HG03342 (cell line): ENCODE data around the gene KIF9.

ENCODE experiments used
- ATAC-seq: cut with Tn5 transposase; IDR thresholded peaks from one replicate; pipeline ENCODE4 v1.9.1; 2021; ENCODE audit warnings: mild to moderate bottlenecking, moderate library complexity; ENCODE audit not compliant: unreplicated experiment

Gene KIF9

GRCh38 chr3:47295322-47295721 is 12.7 kb upstream of the KIF9 start:
- no peak for ATAC-seq

- ATAC-seq = no peak
These were observed 11.8 kb upstream of the KIF9 start for GRCh38 chr3:47294392-47294791.

- ATAC-seq = no peak
These were observed 11.2 kb upstream of the KIF9 start for GRCh38 chr3:47293822-47294221.

- ATAC-seq = peak; percentile 61
These were observed 9.3 kb upstream of the KIF9 start for GRCh38 chr3:47291754-47292420.

DNA sequence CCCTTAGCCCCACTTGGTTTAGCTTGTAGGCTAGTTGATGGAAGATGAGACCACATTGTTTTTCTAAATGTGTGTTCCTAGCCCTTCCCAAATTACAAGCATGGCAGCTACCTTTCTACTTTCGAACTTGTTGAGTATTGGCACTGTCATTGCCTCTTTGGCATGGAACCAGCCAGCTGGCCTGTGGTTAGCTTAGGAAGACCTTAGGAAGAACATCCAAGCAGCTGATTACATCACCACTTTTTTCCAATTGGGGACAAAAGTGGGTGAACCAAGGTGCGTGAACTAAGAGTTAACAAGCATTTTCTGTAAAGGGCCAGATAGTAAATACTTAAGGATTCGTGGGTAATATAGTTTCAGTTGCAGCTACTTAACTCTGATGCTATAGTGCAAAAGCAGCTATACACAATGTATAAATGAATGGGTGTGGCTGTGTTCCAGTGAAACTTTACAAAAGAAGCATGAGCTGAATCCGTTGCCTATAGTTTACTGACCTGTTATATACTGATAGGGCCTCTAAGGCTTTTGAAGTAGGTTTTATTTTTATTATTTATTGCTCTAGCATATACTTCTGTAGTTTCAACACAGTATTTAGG is 8.7 kb upstream of the KIF9 start:
- ATAC-seq = no peak

DNA sequence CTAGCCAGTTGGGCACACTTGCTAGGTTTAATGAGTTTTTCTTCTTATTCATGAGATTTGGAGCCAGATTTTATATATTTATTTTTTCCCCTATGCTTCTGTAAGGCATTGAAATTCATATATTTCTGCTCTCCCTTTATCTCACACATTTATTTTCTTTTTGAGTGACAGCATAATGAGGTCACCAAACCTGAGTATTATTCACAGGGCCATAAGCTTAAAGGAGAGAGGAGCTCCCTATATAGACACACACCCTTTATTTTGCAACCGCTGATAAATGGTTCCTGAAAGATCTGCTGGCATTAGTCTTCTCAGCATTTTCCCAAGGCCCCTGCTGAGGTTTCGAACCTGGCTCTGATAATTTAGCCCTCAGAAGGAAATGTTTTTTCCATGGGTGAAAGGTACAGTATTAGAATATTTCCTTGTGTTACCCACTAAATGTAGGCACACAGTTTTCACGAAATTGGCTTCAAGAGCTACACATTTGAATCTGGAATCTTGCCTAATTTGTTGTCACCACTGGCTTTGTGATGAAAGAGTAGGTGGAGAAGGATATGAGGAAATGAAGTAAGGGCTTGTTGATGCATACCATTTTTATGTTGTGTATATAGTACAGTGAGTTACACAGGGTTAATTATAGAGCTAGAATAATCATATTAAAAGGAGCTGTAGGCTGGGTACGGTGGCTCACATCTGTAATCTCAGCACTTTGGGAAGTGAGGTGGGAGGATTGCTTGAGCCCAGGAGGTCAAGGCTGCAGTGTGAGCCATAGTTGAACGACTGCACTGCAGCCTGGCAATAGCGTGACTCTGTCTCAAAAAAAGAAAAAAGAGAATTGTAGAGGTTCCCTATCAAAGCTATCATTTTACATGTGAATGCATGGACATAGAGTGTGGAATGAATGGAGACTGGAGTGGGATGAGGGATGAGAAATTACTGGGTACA is 6.6 kb upstream of the KIF9 start:
- ATAC-seq = no peak

DNA sequence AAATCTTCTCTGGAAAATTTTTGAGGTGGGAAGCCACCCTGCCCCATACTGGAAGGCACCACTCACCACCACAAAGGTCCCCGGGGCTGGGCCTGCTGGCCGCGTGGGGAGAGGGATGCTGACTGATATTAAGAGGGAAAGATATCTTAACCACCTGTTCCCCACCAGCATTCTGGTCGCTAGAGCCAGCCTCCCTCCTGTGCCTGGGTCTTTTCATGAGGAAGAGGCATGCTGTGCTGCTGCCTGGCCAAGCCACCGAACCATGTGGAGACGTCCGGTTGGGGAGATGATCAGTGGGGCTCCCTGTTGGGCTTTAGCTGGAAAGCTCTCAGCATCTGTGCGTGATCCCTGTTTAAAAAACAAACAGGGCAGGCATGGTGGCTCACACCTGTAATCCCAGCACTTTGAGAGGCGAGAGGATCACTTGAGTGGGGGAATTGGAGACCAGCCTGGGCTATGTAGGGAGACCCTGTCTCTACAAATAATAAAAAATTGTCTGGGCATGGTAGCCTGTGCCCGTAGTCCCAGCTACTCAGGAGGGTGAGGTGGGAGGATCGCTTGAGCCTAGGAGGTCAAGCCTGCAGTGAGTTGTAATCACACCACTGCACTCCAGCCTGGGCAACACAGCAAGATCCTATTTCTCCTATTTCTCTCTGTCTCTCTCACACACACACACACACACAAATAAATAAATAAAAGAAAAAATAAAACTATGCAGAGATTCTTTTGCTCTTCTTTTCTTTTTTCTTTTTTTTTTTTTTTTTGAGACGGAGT is 1.2 kb upstream of the KIF9 start:
- no peak for ATAC-seq

GRCh38 chr3:47283193-47283537 is 566 bp upstream of the KIF9 start:
- ATAC-seq = peak; percentile 2

- no peak for ATAC-seq
These were observed 2.1 kb downstream of the KIF9 start for GRCh38 chr3:47280519-47280918.

- ATAC-seq = no peak
These were observed 6.0 kb downstream of the KIF9 start for GRCh38 chr3:47276558-47276957.

- no peak for ATAC-seq
These were observed 7.9 kb downstream of the KIF9 start for GRCh38 chr3:47274652-47275051.

GRCh38 chr3:47273564-47273963 is 9.0 kb downstream of the KIF9 start:
- no peak for ATAC-seq

DNA sequence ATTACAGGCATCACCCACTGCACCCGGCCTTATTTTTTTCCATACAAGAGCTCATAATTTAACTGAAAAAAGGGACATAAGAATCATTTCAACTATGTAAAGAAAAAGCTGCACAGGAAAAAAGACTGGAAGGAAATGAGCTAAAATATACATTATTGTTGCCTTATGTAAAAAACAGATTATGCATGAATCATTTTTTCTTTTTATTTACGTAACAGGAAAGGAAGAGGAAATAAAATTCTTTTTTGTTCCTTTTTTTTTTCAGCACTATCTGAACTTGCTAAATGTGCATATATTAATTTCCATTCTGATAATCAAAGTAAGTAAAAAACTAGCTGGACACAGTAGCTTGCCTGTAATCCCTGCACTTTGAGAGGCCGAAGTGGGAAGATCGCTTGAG is 12.1 kb downstream of the KIF9 start:
- ATAC-seq = no peak

GRCh38 chr3:47267490-47267824 is 15.1 kb downstream of the KIF9 start:
- no peak for ATAC-seq

DNA sequence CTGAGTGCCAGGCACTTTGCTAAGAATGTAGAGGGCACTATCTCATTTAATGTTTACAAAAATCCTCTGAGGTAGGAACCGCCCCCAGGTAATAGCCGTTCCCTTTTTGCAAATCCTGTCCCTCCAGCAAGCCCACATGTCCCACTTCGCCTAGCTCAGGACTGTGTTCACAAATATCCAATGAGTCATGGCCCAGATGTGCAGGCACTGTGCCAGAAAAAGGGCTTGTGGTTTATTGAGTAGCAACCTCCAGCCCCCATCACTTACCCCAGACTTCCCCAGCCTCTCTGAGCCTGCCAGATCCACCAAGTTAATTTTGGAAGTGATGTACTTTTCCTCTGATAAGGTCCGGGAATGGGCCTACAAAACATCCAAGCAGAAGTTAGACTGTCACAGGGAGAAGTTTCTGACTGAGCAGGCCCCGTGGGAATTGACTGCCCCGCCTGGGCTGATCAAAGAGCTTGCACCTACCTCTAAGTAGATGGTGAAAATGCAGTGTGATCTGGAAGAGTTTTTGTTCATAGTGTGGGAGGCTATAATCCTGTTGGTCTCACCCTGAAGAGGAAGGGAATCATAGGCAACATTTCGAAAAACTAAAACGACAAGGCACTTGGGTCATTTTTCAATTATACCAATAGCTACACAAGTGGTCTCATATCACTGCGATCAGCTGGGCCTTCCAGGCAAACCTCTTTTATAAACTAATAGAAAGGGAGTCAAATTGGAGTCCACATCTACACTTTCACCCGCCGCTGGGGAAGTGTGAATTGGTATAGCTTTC is 15.7 kb downstream of the KIF9 start:
- ATAC-seq = no peak

- no peak for ATAC-seq
These were observed 16.7 kb downstream of the KIF9 start for GRCh38 chr3:47265725-47266428.

GRCh38 chr3:47265008-47265407 is 17.6 kb downstream of the KIF9 start:
- no peak for ATAC-seq

DNA sequence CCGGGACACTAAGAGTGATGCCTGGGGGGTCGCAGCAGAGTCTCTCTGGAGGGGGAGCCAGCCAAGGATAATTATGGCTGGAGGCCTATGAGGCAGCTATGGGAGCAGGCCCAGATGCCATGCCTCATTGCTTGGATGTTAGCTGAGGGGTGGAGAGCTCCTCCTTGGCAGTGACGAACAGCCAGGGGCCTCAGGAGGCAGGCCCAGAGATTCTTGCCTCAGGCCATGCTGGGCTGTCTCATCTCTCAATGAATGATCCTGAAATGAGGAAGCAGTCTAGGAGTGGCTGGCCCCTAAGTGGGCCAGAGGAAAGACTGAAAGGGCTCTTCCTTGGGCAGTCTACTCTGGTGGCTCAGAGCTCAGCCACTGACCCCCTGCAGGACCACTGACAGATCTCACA is 21.3 kb downstream of the KIF9 start:
- ATAC-seq = no peak

- no peak for ATAC-seq
These were observed 22.0 kb downstream of the KIF9 start for GRCh38 chr3:47260605-47261004.

DNA sequence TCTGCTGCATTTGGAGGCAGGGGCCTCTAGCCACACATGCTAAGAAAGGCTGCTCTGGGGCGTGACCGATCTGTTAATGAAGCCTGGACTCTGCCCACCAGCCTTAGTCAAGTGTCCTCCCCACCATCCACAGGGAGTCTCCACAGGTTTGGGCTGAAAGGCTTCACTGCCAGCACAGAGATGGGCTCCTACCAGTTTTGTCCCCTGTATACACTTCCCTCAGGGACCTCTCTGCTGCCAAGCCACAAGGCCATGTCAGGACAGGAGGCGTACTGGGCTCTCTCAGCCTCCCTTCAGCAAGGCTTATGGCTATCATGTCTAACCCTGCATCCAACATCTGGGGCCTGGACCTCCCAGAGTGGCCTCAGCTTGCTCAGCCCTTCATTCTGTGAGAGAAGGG is 23.5 kb downstream of the KIF9 start:
- ATAC-seq = no peak
